RWPE2 (cell line): ENCODE measurements around the gene CASP5.

Source experiments
- ATAC-seq: fragments of 200-7000 bp; cut with Tn5 transposase; 3 replicates; pipeline ENCODE4 v1.9.1; 2021; ENCODE audit warnings: low read depth
- DNase-seq: peaks from one replicate; pipeline ENCODE4 v3.0.0-alpha.2; 2020; ENCODE audit warnings: low spot score
- H3K27ac ChIP-seq: fragments of 450-650 bp; 2 replicates; pipeline ENCODE4 v1.5.1; 2017; ENCODE audit warnings: mild to moderate bottlenecking; ENCODE audit not compliant: poor library complexity, severe bottlenecking
- H3K27me3 ChIP-seq: fragments of 250-450 bp; sonication (Bioruptor Pico); 2 replicates; pipeline ENCODE4 v1.5.1; 2021; ENCODE audit warnings: mild to moderate bottlenecking, moderate library complexity; ENCODE audit not compliant: insufficient read depth, poor library complexity, severe bottlenecking
- H3K36me3 ChIP-seq: fragments of 250-450 bp; sonication (Bioruptor Pico); 2 replicates; pipeline ENCODE4 v1.5.1; 2020; ENCODE audit warnings: low read depth, mild to moderate bottlenecking, moderate library complexity
- H3K4me1 ChIP-seq: fragments of 250-450 bp; sonication (Bioruptor Pico); 2 replicates; pipeline ENCODE4 v1.5.1; 2021; ENCODE audit warnings: mild to moderate bottlenecking, moderate library complexity; ENCODE audit not compliant: insufficient read depth, poor library complexity, severe bottlenecking
- H3K4me3 ChIP-seq: fragments of 250-450 bp; sonication (Bioruptor Pico); 2 replicates; pipeline ENCODE4 v1.5.1; 2021; ENCODE audit warnings: mild to moderate bottlenecking, moderate library complexity; ENCODE audit not compliant: severe bottlenecking
- H3K9me3 ChIP-seq: fragments of 250-450 bp; sonication (Bioruptor Pico); 2 replicates; pipeline ENCODE4 v1.5.1; 2021; ENCODE audit warnings: mild to moderate bottlenecking, moderate library complexity; ENCODE audit not compliant: severe bottlenecking
- CTCF ChIP-seq: fragments of 450-650 bp; IDR thresholded peaks from one replicate; pipeline ENCODE4 v1.5.1; 2017; ENCODE audit warnings: mild to moderate bottlenecking, moderate library complexity; ENCODE audit not compliant: poor library complexity, severe bottlenecking

The CASP5 gene

GRCh38 chr11:104968856-104969776, 53.9 kb downstream of the CASP5 start:
- no peak for ATAC-seq
- H3K27ac ChIP-seq: peak overlapping the region; percentile 89
- DNase-seq: no peak

GRCh38 chr11:104968355-104968855, 54.6 kb downstream of the CASP5 start, which contains the start of gene CASP4:
TSS of gene CASP4 (minus strand) at chr11:104968574. CDS start at chr11:104968525, 49 bp downstream.
- DNase-seq: no peak
- Histone ChIP-seq H3K36me3 (peaks cover 22% of the 10 kb centered on the region), H3K27me3 (no peaks in the 10 kb centered on the region), H3K4me1 (peaks cover 27% of the 10 kb centered on the region), H3K4me3 (peak within 1 kb of the TSS; percentile 48), H3K27ac (peak within 1 kb of the TSS; percentile 89), H3K9me3 (no peaks in the 10 kb centered on the region)
- ATAC-seq: peak; percentile 76
- no peak for TF ChIP-seq CTCF

More at GRCh38 chr11:104968856-104969776, 53.9 kb downstream of the CASP5 start:
- Histone ChIP-seq H3K4me3 (peak overlapping the region; percentile 48), H3K9me3 (no peaks in the 10 kb centered on the region), H3K36me3 (peaks cover 15% of the 10 kb centered on the region), H3K27me3 (no peaks in the 10 kb centered on the region), H3K4me1 (peaks cover 27% of the 10 kb centered on the region)
- no peak for TF ChIP-seq CTCF

GRCh38 chr11:104967534-104968354, 55.2 kb downstream of the CASP5 start:
- H3K27ac ChIP-seq: peak overlapping the region; percentile 89
- H3K9me3 ChIP-seq: no peaks in the 10 kb centered on the region
- peaks cover 23% of the 10 kb centered on the region for H3K36me3 ChIP-seq
- peaks cover 27% of the 10 kb centered on the region for H3K4me1 ChIP-seq
- no peak for TF ChIP-seq CTCF
- no peak for DNase-seq
- ATAC-seq: peak; percentile 63
- H3K4me3 ChIP-seq: peak overlapping the region; percentile 48
- no peaks in the 10 kb centered on the region for H3K27me3 ChIP-seq

- H3K36me3 ChIP-seq: peaks cover 31% of the 10 kb centered on the region
- DNase-seq: no peak
Observed at GRCh38 chr11:104965735-104966134, 57.2 kb downstream of the CASP5 start.

More at GRCh38 chr11:104965735-104966134, 57.2 kb downstream of the CASP5 start:
- Histone ChIP-seq H3K27ac (peak overlapping the region; percentile 89), H3K4me1 (peaks cover 27% of the 10 kb centered on the region), H3K27me3 (no peaks in the 10 kb centered on the region), H3K4me3 (no peak overlapping the region), H3K9me3 (no peaks in the 10 kb centered on the region)
- no peak for TF ChIP-seq CTCF
- ATAC-seq: no peak
